SK-N-SH (cell line): ENCODE measurements around the gene DEGS2. TPM values are rescaled to one million over a fixed set of nuclear protein-coding genes. Genes with fewer than 3 reads are reported as not detected.

ENCODE experiments used
- CTCF ChIA-PET: fragments of 300-600, 350-600 bp; formaldehyde crosslinking; extraction: SDS; loops from one replicate; lab custom pipeline; 2021; lab: Yijun Ruan, JAX
- POLR2A ChIA-PET: fragments of 350-600 bp; sonication (Branson Sonifier 250); formaldehyde crosslinking; extraction: SDS; loops from one replicate; lab custom pipeline; 2020; ENCODE audit warnings: antibody characterized with exemption, inconsistent platforms; lab: Yijun Ruan, JAX
- DNase-seq: peaks from one replicate; pipeline ENCODE4 v3.0.0; 2012
- H2AFZ ChIP-seq: fragments of 200-600 bp; sonication (generic); 2 replicates; pipeline ENCODE4 v1.8.1; 2016; ENCODE audit warnings: antibody characterized with exemption, mild to moderate bottlenecking, low read depth
- H3F3A ChIP-seq: fragments of 200-600 bp; sonication (generic); replicated peaks from 2 replicates; pipeline ENCODE3; 2016; ENCODE audit warnings: antibody characterized with exemption, mild to moderate bottlenecking; ENCODE audit not compliant: insufficient read depth
- H3K27ac ChIP-seq, 2 experiments: fragments of 200-500 bp in 1 of 2; fragments of 200-600 bp in 1 of 2; sonication (Bioruptor generic) in 1 of 2; sonication (generic), shearing (Covaris generic) in 1 of 2; 2 replicates each; pipeline versions ENCODE4 v1.5.1 to v1.6.1; 2014 to 2016; ENCODE audit warnings: low read depth in 2 of 2, inconsistent platforms in 1 of 2, low read length in 1 of 2, mild to moderate bottlenecking in 1 of 2, mixed read lengths in 1 of 2
- H3K27me3 ChIP-seq: fragments of 200-600 bp; sonication (generic), shearing (Covaris generic); 2 replicates; pipeline ENCODE4 v1.6.1; 2016; ENCODE audit warnings: mixed run types; ENCODE audit not compliant: insufficient read depth
- H3K36me3 ChIP-seq, 2 experiments: fragments of 200-500 bp in 1 of 2; fragments of 200-600 bp in 1 of 2; sonication (Bioruptor generic) in 1 of 2; sonication (generic) in 1 of 2; replicated peaks in 1 of 2; 2 replicates each; pipeline versions ENCODE3 to v1.5.1; 2014 to 2016; ENCODE audit warnings: low read length in 1 of 2, mild to moderate bottlenecking in 1 of 2; ENCODE audit not compliant: insufficient read depth in 2 of 2, control insufficient read depth in 1 of 2
- H3K4me1 ChIP-seq, 2 experiments: fragments of 200-500 bp in 1 of 2; fragments of 200-600 bp in 1 of 2; sonication (Bioruptor generic) in 1 of 2; sonication (generic), shearing (Covaris generic) in 1 of 2; 2 replicates each; pipeline versions ENCODE4 v1.5.1 to v1.6.1; 2014 to 2016; ENCODE audit warnings: low read depth in 1 of 2, low read length in 1 of 2, mixed run types in 1 of 2; ENCODE audit not compliant: insufficient read depth in 2 of 2, control insufficient read depth in 1 of 2
- H3K4me2 ChIP-seq: fragments of 200-600 bp; sonication (generic), shearing (Covaris generic); 2 replicates; pipeline ENCODE4 v1.6.1; 2017; ENCODE audit warnings: mixed run types
- H3K4me3 ChIP-seq, 2 experiments: fragments of 200-500 bp in 1 of 2; fragments of 200-600 bp in 1 of 2; sonication (Bioruptor generic) in 1 of 2; sonication (generic), shearing (Covaris generic) in 1 of 2; 2 replicates each; pipeline versions ENCODE4 v1.5.1 to v1.8.1; 2014 to 2016; ENCODE audit warnings: low read depth in 2 of 2, inconsistent platforms in 1 of 2, low read length in 1 of 2, mild to moderate bottlenecking in 1 of 2, mixed read lengths in 1 of 2, moderate library complexity in 1 of 2
- H3K79me2 ChIP-seq: fragments of 200-600 bp; sonication (generic); 2 replicates; pipeline ENCODE4 v1.8.1; 2017; ENCODE audit warnings: mild to moderate bottlenecking; ENCODE audit not compliant: insufficient read depth
- H3K9ac ChIP-seq: fragments of 200-600 bp; sonication (generic); 2 replicates; pipeline ENCODE4 v1.6.1; 2017; ENCODE audit warnings: mixed run types
- H3K9me2 ChIP-seq: fragments of 200-600 bp; sonication (generic); 2 replicates; pipeline ENCODE4 v1.6.1; 2017; ENCODE audit warnings: mixed run types
- H3K9me3 ChIP-seq: fragments of 200-600 bp; sonication (generic); 2 replicates; pipeline ENCODE4 v1.6.1; 2017; ENCODE audit warnings: mixed run types, mild to moderate bottlenecking, moderate library complexity
- H4K20me1 ChIP-seq: fragments of 200-600 bp; sonication (generic); 2 replicates; pipeline ENCODE4 v1.6.1; 2017; ENCODE audit warnings: mild to moderate bottlenecking, mixed run types; ENCODE audit not compliant: insufficient read depth
- ELF1 ChIP-seq: IDR thresholded peaks from 2 replicates; pipeline ENCODE4 v1.4.0; 2012
- EZH2phosphoT487 ChIP-seq: fragments of 200-600 bp; sonication (generic); IDR thresholded peaks from 2 replicates; pipeline ENCODE4 v1.6.1; 2017; ENCODE audit warnings: low read depth, mixed run types, mild to moderate bottlenecking, antibody characterized with exemption, moderate library complexity, borderline replicate concordance
- GABPA ChIP-seq: IDR thresholded peaks from 2 replicates; pipeline ENCODE4 v1.4.0; 2012; ENCODE audit warnings: low read depth, mild to moderate bottlenecking
- MEF2A ChIP-seq: IDR thresholded peaks from 2 replicates; pipeline ENCODE4 v1.4.0; 2012; ENCODE audit warnings: low read depth, borderline replicate concordance
- MXI1 ChIP-seq: IDR thresholded peaks from 2 replicates; pipeline ENCODE4 v1.6.1; 2012; ENCODE audit warnings: mild to moderate bottlenecking, low read depth, low read length, improper control_type of control experiment
- NFIC ChIP-seq: IDR thresholded peaks from 2 replicates; pipeline ENCODE4 v1.4.0; 2012; ENCODE audit warnings: borderline replicate concordance
- SMC3 ChIP-seq: IDR thresholded peaks from 2 replicates; pipeline ENCODE4 v1.6.1; 2012; ENCODE audit warnings: low read depth, low read length, improper control_type of control experiment
- TAF1 ChIP-seq: IDR thresholded peaks from 2 replicates; pipeline ENCODE4 v1.6.1; 2012; ENCODE audit warnings: low read depth, mild to moderate bottlenecking, low read length, moderate library complexity, borderline replicate concordance
- TEAD4 ChIP-seq: IDR thresholded peaks from 2 replicates; pipeline ENCODE4 v1.4.0; 2012; ENCODE audit warnings: mild to moderate bottlenecking, borderline replicate concordance; ENCODE audit not compliant: insufficient read depth
- WGBS: methylation state at CpG from one replicate; pipeline ENCODE4 v1.1.6; 2017; ENCODE audit warnings: low lambda C conversion rate; 5-methylcytosine and 5-hydroxymethylcytosine counted together
- polyA plus RNA-seq, 3 experiments: library from polyadenylated mRNA; depleted of rRNA; stranded (reverse); fragments of >200 nt; gene quantifications; 2 replicates each; pipeline ENCODE4 v1.2.3, GENCODE V29; 2012
- TF ChIP-seq, protein P1 (sequence below): fragments of 200-600 bp; sonication (generic); IDR thresholded peaks from 2 replicates; pipeline ENCODE4 v1.6.1; 2017; ENCODE audit warnings: antibody characterized with exemption, mild to moderate bottlenecking, moderate library complexity
- TF ChIP-seq, protein P2 (sequence below): IDR thresholded peaks from 2 replicates; pipeline ENCODE4 v1.4.0; 2012; ENCODE audit warnings: low read depth, borderline replicate concordance
- TF ChIP-seq, protein P3 (sequence below): IDR thresholded peaks from 2 replicates; pipeline ENCODE4; 2012
- TF ChIP-seq, protein P4 (sequence below): fragments of 150-350 bp; IDR thresholded peaks from 2 replicates; pipeline ENCODE4 v1.6.1; 2016; ENCODE audit warnings: mild to moderate bottlenecking, low read depth, low read length
- TF ChIP-seq, protein P5 (sequence below): IDR thresholded peaks from 2 replicates; pipeline ENCODE4 v1.4.0; 2012; ENCODE audit warnings: low read depth

DEGS2 gene
- polyA plus RNA-seq, 1 of the 3 experiments (the other 2 are of a cell fraction) = 0.02 TPM

DNA sequence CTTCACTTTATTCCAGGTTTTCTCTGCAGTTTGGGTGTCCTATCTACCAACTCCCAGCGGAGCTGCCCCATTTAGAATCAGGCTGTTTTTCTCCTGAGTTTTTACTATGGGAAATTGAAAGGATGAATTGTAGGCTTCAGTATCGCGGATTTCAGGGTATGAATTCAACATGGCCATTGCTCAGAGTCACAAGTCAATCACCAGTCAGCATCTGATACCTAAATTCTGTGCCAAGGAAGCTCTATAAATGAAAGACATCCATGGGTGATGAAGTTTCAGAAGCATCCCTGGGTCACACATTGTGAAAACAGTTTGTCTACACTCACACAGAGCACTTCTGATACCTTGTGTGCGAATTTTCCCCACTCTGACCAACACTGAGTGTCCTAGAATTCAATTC is 43.7 kb upstream of the DEGS2 start (continued):
- TF ChIP-seq, protein P1, sequence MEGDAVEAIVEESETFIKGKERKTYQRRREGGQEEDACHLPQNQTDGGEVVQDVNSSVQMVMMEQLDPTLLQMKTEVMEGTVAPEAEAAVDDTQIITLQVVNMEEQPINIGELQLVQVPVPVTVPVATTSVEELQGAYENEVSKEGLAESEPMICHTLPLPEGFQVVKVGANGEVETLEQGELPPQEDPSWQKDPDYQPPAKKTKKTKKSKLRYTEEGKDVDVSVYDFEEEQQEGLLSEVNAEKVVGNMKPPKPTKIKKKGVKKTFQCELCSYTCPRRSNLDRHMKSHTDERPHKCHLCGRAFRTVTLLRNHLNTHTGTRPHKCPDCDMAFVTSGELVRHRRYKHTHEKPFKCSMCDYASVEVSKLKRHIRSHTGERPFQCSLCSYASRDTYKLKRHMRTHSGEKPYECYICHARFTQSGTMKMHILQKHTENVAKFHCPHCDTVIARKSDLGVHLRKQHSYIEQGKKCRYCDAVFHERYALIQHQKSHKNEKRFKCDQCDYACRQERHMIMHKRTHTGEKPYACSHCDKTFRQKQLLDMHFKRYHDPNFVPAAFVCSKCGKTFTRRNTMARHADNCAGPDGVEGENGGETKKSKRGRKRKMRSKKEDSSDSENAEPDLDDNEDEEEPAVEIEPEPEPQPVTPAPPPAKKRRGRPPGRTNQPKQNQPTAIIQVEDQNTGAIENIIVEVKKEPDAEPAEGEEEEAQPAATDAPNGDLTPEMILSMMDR = no peak
- TF ChIP-seq GABPA (no peak), ELF1 (no peak), TAF1 (no peak), MEF2A (no peak), SMC3 (no peak)
- TF ChIP-seq, protein P2, sequence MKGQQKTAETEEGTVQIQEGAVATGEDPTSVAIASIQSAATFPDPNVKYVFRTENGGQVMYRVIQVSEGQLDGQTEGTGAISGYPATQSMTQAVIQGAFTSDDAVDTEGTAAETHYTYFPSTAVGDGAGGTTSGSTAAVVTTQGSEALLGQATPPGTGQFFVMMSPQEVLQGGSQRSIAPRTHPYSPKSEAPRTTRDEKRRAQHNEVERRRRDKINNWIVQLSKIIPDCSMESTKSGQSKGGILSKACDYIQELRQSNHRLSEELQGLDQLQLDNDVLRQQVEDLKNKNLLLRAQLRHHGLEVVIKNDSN = no peak
- TF ChIP-seq, protein P3, sequence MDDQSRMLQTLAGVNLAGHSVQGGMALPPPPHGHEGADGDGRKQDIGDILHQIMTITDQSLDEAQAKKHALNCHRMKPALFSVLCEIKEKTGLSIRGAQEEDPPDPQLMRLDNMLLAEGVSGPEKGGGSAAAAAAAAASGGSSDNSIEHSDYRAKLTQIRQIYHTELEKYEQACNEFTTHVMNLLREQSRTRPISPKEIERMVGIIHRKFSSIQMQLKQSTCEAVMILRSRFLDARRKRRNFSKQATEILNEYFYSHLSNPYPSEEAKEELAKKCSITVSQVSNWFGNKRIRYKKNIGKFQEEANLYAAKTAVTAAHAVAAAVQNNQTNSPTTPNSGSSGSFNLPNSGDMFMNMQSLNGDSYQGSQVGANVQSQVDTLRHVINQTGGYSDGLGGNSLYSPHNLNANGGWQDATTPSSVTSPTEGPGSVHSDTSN = no peak

DNA sequence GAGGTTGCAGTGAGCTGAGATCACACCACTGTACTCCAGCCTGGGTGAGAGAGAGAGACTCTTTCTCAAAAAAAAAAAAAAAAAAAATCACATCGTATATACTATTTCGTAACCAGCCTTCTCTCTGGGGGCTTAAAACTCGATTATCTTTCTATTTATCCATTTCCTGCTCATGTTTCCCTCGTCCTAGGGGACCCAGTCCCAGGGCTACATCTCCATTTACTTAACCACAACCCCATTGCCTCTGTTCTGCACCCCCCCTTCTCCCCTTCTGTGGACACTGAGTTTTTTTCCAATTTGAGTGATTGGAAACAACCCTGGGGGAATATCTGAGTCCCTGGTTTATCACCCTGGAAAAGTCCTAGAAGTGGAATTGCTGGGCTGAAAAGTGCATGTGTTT is 43.3 kb upstream of the DEGS2 start:
- Histone ChIP-seq H3F3A (no peaks in the 10 kb centered on the region), H3K9ac (no peak overlapping the region), H3K27me3 (no peaks in the 10 kb centered on the region), H3K9me2 (no peaks in the 10 kb centered on the region), H3K4me2 (no peak overlapping the region), H3K4me3 (no peak overlapping the region), H2AFZ (no peak overlapping the region), H3K9me3 (no peaks in the 10 kb centered on the region), H3K27ac (no peak overlapping the region), H3K4me1 (no peaks in the 10 kb centered on the region), H4K20me1 (no peaks in the 10 kb centered on the region), H3K36me3 (no peaks in the 10 kb centered on the region), H3K79me2 (no peaks in the 10 kb centered on the region)
- no peak for TF ChIP-seq TEAD4
- TF ChIP-seq, protein P4, sequence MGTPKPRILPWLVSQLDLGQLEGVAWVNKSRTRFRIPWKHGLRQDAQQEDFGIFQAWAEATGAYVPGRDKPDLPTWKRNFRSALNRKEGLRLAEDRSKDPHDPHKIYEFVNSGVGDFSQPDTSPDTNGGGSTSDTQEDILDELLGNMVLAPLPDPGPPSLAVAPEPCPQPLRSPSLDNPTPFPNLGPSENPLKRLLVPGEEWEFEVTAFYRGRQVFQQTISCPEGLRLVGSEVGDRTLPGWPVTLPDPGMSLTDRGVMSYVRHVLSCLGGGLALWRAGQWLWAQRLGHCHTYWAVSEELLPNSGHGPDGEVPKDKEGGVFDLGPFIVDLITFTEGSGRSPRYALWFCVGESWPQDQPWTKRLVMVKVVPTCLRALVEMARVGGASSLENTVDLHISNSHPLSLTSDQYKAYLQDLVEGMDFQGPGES = no peak
- TF ChIP-seq, protein P2 = no peak
- TF ChIP-seq, protein P5, sequence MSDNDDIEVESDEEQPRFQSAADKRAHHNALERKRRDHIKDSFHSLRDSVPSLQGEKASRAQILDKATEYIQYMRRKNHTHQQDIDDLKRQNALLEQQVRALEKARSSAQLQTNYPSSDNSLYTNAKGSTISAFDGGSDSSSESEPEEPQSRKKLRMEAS = no peak
- TF ChIP-seq TAF1 = no peak
- no peak for TF ChIP-seq GABPA
- no peak for TF ChIP-seq NFIC
- TF ChIP-seq, protein P1 = no peak
- TF ChIP-seq EZH2phosphoT487 = no peak
- no peak for TF ChIP-seq MXI1
- TF ChIP-seq SMC3 = no peak
- WGBS = 40% methylated on average over 4 of the region's 4 CpGs
- POLR2A ChIA-PET = no interaction called here
- CTCF ChIA-PET = interaction anchor here (1.0 to 3.1 kb wide), 4 partner anchors 8 to 12 kb away, joined by 3 to 21 read pairs (median 4); no protein-coding TSS in a partner anchor
- no peak for DNase-seq
